Activated T-helper 9 cell treated with anti-CD3 and anti-CD28 coated beads, Interleukin-2, amount 50 U/mL, for 16 hours (primary cell): ENCODE results near the gene FAF2.
"Not testable (repeated sequence)": the region's sequence is repeated elsewhere in the genome, so short reads cannot be mapped to it uniquely, and the experiment has no call there.

Source experiments
- DNase-seq: peaks from one replicate; pipeline ENCODE4 v3.0.0-alpha.2; 2020; ENCODE audit warnings: low read depth

Gene FAF2

DNA sequence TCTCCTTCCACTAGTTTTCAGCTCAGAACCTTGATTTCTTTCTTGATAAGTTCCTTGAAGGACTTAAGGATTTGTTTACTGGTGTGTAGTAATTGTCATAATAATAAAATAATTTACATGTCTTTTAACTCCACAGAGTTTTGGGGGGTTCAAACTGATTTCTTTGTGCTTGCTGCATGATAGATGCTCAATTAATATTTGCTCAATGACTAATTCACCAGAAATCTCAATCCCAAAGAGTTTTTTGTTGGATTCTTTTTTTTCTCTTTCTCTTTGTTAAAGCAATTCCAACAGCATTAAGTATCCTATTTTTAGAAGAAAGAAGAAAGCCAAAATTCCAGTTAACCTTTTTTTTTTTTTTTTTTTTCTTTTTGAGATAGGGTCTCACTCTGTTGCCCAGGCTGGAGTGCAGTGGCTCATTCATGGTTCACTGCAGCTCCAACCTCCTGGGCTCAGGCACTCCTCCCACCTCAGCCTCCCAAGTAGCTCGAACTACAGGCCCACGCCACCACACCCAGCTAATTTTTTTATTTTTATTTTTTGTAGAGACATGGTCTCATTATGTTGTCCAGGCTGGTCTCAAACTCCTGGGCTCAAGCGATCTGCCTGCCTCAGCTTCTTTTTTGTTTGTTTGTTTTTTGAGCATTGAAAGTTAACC, 10.8 kb downstream of the FAF2 start:
- DNase-seq, result no peak

DNA sequence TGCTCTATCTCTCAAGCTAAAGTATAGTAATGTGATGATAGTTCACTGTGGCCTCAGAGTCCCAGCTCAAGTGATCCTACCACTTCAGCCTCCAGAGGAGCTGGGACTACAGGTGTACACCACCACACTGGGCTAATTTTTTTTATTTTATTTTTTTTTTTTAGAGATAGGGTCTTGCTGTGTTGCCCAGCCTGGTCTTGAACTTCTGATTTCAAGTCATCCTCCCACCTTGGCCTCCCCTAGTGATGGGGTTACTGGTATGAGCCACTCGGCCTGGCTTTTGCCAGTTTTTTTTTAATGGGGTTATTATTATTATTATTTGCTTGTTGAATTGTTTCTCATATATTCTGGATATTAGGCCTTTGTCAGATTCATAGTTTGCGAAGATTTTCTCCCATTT, 13.2 kb downstream of the FAF2 start:
- no peak for DNase-seq

DNA sequence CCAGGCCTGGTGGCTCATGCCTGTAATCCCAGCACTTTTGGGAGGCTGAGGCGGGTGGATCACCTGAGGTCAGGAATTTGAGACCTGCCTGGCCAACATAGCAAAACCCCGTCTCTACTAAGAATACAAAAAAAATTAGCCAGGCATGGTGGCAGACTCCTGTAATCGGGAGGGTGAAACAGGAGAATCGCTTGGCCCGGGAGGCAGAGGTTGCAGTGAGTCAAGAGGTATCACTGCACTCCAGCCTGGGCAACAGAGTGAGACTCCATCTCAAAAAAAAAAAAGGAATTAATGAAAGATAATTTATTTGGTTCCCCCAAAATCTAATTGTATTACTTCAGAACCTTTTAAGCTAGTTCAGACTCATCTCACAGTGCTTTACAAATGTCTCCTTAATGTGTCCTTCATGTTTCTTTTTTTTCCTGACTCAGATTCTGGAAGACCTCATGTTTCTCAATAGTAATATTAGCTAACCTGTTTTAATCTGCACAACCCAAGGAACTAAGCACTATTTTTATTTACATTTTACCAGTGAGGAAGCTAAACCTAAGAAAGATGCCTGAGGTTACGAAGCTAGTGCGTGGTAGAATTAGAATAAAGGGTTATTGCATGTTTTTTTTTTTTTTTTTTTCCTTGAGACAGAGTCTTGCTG, 15.1 kb downstream of the FAF2 start:
- DNase-seq, result no peak

DNA sequence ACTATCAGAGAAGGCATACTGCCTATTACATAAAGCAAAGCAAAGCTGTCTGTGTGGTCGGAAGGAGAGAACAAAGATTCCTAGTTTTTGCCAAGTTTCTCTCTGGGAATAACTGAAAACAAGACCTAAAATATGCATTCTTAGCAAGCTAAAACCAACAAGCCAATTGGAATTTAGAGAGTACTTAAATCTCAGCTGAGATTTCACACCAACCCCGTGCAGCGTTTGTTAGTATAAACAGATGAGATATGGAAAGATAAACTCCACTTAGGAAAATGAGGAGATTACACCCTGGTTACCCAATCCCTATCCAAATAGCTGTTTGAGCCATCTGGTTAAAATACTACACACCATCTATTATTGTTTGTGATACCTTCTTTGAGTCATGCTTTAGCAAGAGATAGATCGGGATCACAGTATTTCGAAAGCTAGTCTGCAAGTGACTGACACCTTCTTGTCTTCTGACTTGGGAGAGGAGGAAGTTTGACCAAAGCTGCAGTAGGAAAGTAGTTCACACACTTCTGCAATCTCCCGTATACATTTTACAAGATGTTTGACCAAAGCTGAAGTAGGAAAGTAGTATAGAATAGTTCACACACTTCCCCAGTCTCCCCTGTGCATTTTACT, 18.2 kb downstream of the FAF2 start:
- no peak for DNase-seq

DNA sequence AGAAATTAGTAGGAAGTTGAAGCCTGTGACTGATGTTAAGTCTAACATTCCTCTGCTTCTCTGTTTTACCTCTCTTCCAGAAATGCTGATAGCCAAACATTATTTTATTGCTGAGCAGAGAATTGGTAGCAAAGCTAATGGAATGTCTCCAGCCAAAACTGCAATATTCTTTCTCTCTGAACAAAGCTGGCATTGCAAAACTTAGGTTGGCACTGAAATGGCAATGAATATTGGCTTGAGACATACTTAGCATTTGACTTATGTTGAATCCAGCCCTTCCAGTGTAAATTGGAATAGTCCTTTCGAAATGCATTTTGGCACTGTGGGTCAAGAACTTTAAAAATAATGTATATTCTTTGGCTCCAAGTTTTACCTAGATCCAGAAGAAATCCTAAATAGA, 21.1 kb downstream of the FAF2 start:
- DNase-seq, result no peak

DNA sequence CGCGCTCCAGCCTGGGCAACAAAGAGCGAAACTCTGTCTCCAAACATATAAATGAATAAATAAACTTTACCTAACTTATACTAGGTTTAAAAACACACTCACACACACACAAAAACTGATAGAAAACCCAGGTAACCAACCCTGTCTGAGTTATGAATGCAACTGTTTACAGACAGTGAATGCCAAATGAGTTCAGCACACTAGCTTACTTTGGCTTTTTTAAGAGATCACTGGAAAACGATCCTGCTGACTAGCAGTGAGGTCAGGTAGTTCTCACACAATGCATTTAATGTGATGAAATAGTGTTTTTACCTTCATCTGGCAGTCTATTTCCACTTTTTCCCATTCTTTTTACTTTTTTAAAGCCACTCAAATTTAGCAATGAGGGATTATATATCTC, 22.4 kb downstream of the FAF2 start:
- no peak for DNase-seq

DNA sequence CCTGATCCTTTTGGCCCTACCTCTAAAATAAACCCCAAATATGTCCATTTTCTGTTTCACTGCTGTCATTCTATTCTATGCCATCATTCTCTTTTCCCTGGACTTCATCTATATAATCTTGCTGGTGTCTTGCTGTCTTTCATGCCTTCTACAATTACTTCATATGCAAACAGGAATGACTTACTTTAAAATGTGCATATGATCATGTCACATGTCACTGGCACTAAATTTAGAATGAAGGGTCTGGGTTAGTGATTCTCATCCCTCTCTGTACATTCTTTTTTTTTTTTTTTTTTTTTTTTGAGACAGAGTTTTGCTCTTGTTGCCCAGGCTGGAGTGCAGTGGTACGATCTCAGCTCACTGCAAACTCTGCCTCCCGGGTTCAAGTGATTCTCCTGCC, 22.9 kb downstream of the FAF2 start:
- no peak for DNase-seq

DNA sequence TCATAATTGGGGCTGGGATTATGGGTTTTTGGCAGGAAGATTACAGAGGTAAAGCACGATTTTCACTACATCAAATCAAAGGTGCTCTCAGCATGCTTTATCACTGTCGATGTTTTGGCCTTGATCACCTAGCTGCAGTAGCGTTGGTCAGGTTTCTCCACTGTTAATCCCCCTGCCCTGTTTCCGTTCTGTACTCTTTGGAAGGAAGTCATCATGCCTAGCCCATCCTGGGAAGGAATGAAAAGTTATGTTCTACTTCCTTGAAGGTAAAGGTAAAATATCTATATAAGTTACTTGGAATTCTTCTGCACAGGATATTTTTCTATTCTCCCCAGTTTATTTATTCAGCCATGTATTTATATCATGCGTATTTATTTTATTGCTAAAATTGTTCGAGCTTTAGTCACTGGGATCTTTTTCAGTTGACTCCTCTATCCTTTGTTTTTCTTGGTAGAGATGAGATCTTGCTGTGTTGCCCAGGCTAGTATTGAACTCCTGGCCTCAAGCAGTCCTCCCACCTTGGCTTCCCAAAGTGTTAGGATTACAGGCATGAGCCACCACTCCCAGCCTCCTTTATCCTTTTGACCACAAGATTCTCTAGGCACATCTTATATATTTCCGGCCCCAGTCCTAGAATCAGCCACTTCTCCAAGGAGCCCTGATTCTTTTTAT, 25.3 kb downstream of the FAF2 start:
- no peak for DNase-seq

DNA sequence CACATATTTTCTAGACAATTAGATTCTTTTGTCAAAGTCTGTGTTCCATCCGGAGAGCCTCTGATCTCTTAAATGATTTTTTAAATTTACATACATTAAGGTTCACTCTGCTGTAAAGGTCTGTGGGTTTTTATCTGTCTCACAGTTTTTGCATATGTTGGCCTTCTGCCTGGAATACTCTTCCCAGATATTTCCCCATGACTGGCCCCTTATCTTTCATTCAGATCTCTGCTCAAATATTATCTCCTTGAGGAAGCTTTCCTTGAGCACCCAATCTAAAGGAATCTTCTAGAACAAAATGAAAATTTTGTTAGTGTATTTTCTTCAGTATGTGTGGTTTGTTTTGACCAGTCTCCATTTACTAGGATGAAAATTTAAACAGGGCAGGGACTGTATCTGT, 26.3 kb downstream of the FAF2 start:
- no peak for DNase-seq

DNA sequence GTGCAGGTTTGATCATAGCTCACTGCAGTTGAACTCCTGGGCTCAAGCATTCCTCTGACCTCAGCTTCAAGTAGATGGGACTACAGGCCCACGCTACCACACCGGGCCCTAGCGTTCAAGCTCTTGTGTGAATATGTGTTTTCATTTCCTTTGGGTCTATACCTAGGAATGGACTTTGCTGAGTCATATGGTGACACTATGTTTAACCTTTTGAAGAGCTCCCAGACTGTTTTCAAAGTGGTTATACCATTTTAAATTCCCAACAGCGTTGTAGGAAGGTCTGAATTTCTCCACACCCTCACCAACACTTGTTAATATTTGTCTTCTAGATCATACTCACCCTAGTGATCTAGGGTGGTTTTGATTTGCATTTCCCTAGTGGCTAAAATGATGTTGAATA, 33.5 kb downstream of the FAF2 start:
- no peak for DNase-seq

DNA sequence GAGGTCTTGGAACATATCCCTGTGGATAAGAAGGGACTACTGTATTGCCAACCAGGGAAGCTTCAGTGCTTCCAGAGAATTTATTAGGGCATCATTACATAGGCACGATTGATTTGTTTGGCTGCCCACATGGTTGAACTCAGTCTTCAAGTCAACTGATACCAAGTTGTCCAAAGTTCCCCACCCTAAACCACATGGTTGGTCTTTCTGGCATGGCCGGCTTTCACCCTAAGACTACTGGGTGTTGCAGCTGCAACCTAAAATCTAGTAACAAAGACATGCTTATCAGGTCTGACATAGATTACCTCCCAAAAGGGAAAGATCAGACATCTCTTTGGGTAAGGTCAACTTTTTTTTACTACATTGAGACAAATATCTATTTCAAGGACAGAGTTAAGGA, 37.0 kb downstream of the FAF2 start:
- no peak for DNase-seq

DNA sequence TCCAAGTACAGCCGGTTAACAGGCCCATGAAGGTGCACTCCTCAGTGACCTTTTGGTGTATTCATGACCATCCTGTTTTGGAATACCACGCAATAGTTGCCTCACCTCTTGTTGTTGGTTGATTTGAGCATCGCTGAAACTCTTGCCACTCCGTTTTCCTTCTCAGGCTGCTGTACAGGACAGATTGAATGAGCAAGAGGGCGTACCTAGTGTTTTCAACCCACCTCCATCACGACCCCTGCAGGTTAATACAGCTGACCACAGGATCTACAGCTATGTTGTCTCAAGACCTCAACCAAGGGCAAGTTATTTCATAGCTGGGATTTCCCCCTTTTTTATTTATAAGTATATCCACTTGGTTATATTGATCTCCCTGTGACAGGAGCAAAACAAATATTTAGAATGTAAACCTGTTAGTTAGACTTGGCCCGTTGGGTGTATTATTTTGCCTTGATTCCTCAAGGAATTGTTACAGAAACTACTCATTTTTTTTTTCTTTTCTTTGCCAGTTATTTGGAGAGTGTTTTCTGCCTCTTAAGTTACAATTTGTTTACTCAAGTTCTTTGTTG, 38.1 kb downstream of the FAF2 start:
- DNase-seq, result no peak

DNA sequence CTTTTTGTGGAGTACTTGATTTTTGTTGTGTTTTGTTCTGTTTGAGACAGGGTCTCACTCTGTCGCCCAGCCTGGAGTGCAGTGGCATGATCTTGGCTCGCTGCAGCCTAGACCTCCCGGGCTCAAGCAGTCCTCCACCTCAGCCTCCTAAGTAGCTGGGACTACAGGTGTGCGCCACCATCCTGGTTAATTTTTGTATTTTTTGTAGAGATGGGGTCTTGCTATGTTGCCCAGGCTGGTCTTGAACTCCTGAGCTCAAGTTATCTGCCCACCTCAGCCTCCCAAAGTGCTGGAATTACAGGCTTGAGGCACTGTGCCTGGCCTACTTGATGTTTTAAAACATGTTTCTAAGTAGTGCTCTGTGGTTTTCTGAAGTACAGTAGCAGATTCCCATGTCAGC, 39.0 kb downstream of the FAF2 start:
- DNase-seq, result not testable (repeated sequence)

DNA sequence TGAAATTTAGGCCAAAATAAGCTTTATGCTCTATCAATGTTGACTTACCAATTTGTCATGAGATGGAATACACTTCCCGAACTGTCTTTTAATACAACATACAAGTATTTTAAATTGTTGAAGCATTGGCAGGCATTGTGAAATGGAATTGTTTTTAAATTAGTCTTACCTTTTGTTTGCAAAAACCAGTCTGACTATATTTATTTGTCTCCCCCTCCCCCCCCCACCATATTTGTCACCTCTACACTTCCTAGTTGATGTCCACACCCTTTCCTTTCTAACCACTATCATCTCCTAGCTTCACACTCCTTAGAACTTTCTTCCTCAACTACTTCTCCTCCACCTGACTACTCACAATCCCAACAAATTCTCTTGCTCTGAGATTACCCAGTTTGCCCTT, 40.9 kb downstream of the FAF2 start:
- DNase-seq, result no peak

DNA sequence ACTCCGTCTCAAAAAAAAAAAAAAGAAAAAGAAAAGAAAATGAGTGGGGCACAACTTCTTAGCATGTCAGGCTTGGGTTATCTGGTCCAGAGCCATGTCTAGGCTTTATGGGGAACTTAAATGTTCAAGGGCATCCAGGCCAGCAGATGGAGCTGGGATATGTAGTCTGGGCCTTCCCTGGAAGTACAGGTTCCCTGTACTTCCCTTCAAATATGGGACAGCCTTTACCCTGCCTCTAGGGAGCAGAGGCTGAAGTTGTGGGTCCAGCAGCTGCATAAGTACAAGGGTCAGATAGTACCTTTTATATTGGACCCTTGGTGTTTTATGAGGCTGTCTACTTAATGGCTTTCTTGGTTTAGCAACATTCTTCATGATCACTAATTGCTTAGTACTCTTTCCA, 42.1 kb downstream of the FAF2 start:
- no peak for DNase-seq

DNA sequence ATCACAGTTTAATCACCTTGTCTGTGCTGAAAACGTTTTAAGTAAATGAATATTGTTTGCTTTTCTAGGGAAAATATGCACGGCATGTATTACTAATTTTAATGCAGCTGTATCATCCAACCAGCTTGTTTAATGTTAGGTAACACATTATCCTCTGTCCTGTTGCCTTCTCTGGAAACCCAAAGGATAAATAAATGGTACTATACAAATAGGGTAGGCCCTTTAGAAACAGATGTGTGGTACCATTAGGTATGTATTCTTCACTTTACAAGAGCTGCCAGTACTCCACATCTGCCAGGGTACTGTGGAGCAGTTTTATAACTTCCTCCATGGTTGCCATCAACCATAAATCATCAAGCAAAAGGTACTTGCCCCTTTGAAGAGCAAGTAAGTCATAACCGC, 42.9 kb downstream of the FAF2 start:
- DNase-seq, result no peak

DNA sequence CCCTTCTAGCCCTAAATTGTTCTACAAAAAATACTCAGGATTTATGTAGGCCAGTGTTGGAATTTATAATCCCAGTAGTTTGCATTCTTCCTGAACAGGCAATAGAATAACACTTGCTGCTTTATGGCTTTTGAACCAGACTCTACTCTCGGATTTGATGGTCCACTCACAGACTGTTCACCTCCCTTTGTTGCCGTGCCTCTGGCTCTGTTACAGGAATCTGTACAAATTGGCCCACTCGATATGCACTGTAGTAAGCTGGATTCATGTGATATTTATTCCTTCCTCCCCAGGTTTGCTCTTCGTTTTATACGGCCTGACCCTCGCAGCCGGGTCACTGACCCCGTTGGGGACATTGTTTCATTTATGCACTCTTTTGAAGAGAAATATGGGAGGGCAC, 43.7 kb downstream of the FAF2 start:
- DNase-seq, result no peak

DNA sequence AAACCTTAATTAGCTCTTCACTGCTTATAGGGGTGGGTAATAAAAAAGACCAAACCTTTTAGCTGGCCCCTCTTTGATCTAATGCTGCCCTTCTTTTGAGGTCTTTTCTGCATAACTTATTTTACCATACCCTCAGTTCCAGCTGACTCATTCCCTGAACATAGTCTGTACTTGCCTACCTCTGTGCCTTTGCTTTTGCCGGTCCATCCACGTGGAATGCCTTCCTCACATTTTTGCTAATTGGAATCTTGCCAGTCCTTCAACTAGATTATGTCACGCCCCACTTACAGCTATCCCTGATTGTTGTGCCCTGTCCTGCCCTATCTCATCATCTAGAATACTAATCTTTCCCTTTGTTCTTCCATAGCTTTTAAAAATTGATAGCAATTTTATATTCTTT, 44.2 kb downstream of the FAF2 start:
- no peak for DNase-seq

DNA sequence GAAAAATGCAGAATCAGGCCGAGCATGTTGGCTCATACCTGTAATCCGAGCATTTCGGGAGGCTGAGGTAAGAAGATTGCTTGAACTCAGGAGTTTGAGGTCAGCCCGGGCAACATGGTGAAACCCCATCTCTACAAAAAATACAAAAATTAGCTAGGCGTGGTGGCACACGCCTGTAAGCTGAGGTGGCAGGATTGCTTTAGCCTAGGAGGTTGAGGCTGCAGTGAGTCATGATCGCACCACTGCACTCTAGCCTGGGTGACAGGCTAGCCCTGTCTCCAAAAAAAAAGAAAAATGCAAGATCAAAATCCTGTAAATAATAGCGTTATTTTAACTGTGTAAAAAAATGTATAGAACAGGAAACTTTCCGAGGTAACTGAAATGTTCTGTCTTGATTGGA, 49.7 kb downstream of the FAF2 start:
- no peak for DNase-seq

DNA sequence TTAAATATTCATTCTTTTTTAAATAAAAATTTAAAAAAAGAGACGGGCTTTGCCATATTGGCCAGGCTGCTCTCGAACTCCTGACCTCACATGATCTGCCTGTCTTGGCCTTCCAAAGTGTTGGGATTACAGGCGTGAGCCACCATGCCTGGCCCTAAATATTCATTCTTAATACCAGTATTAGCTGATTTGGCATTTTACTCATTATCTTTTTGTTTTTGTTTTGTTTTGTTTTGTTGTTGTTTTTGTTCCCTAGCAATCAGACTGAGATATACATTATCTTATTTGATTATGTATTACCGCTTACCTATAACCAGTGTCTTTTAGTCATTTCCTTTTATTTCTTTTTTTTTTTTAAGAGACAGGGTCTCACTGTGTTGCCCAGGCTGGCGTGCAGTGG, 51.1 kb downstream of the FAF2 start:
- no peak for DNase-seq

DNA sequence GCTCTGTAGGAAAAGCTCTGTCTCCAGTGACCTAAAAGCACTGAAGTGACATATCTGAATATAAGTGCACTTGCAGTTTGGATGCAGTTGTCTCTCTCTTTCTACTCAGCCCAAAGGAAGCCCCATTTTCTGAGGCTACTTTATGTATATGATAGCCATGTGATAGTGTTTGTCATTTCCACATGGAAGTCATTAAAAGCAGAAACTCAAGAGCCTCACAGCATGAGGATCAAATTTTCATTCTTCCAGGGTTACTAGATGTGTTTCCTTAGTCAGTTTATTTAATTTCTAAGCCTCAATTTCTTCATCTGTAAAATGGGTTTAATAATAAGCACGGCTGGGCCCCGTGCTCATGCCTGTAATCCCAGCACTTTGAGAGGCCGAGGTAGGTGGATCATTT, 52.3 kb downstream of the FAF2 start:
- no peak for DNase-seq

DNA sequence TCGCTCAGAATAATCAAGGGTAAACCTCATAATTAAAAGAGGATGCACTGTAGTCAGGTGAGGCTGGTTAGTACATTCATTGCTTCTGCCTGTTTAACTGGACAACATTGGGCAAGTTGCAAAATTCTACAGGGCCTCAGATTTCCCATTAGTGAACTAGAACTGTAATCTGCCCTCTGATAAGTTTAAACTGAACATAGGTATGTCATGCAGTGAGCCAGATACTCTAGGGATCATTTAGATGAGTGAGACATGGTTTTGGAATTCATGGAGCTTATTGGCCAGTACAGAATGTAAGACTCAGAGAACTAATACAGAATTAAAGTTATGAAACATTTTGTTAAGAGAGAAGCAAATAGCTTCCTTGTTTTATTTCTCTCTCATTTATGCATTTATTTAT, 53.1 kb downstream of the FAF2 start:
- DNase-seq, result no peak

DNA sequence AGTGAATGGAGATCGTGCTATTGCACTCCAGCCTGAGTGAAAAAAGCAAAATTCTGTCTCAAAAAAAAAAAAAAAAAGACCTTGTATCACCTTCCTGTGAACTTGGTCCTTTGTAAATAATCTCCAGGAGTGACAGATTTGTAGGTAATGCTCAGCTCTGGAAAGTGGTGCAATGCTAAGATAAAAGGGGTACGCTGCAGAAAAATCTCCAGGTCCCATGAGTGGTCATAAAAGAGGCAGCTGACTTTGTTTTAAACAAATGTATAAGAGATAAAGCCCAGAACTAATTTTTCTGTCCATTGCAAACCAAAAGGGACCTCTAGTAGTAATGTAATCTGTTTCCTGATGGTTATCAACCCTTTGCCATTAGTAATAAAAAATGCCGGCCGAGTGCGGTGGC, 55.3 kb downstream of the FAF2 start:
- DNase-seq, result no peak
